K562 (cell line): ENCODE measurements around the gene ZKSCAN3. TPM values are rescaled to one million over a fixed set of nuclear protein-coding genes. Genes with fewer than 3 reads are reported as not detected.

ENCODE experiments used
- ARID3A ChIP-seq: IDR thresholded peaks from 2 replicates; pipeline ENCODE4 v1.6.1; 2012; ENCODE audit warnings: low read depth, low read length, improper control_type of control experiment, borderline replicate concordance
- BRD9 ChIP-seq: fragments of 450-650 bp; IDR thresholded peaks from 2 replicates; pipeline ENCODE4 v1.6.1; 2018; ENCODE audit warnings: low read depth; ENCODE audit not compliant: partially characterized antibody
- CLOCK ChIP-seq: fragments of 250-450 bp; sonication (Bioruptor Pico); IDR thresholded peaks from 2 replicates; pipeline ENCODE4 v1.4.0; 2020; ENCODE audit warnings: mild to moderate bottlenecking, moderate library complexity, borderline replicate concordance
- E2F3 ChIP-seq: fragments of 250-450 bp; sonication (Bioruptor Pico); IDR thresholded peaks from 2 replicates; pipeline ENCODE4 v1.4.0; 2020; ENCODE audit warnings: mild to moderate bottlenecking
- HINFP ChIP-seq: fragments of 450-650 bp; conservative IDR thresholded peaks from 2 replicates; pipeline ENCODE4 v1.6.1; 2016; ENCODE audit warnings: missing genetic modification characterization, low read depth, mild to moderate bottlenecking, control low read depth, missing compliant biosample characterization
- HLTF ChIP-seq: fragments of 450-650 bp; IDR thresholded peaks from 2 replicates; pipeline ENCODE4 v1.6.1; 2016
- HNRNPUL1 ChIP-seq: fragments of 200-400 bp; formaldehyde crosslinking; IDR thresholded peaks from 2 replicates; pipeline ENCODE4 v1.6.1; 2017; ENCODE audit warnings: low read length
- MBD2 ChIP-seq: sonication (generic); IDR thresholded peaks from 2 replicates; pipeline ENCODE4 v1.6.1; 2016; ENCODE audit warnings: low read depth, borderline replicate concordance
- NBN ChIP-seq: fragments of 450-650 bp; IDR thresholded peaks from 2 replicates; pipeline ENCODE4 v1.6.1; 2016; ENCODE audit warnings: low read depth, mild to moderate bottlenecking
- NFYB ChIP-seq: IDR thresholded peaks from 2 replicates; pipeline ENCODE4 v1.6.1; 2011; ENCODE audit warnings: mild to moderate bottlenecking, moderate library complexity; ENCODE audit not compliant: insufficient read length; ENCODE audit errors: extremely low read depth
- PHB2 ChIP-seq: fragments of 450-650 bp; IDR thresholded peaks from 2 replicates; pipeline ENCODE4 v1.6.1; 2017; ENCODE audit warnings: low read depth
- PHF21A ChIP-seq: fragments of 450-650 bp; IDR thresholded peaks from 2 replicates; pipeline ENCODE4 v1.6.1; 2017; ENCODE audit warnings: low read depth, borderline replicate concordance
- RAD21 ChIP-seq, 2 experiments: fragments of 250-450 bp in 1 of 2; fragments of 450-650 bp in 1 of 2; sonication (Bioruptor Pico) in 1 of 2; formaldehyde crosslinking in 1 of 2; IDR thresholded peaks in 1 of 2; conservative IDR thresholded peaks in 1 of 2; 2 replicates each; pipeline versions ENCODE4 v1.4.0 to v1.8.0; 2020 to 2022; ENCODE audit warnings: mild to moderate bottlenecking in 2 of 2, moderate library complexity in 1 of 2
- RBBP5 ChIP-seq: fragments of 200-600 bp; sonication (generic); IDR thresholded peaks from 2 replicates; pipeline ENCODE4 v1.6.1; 2012; ENCODE audit warnings: borderline replicate concordance, mild to moderate bottlenecking, low read length, control low read depth, inconsistent platforms; ENCODE audit not compliant: insufficient read depth, poor library complexity, severe bottlenecking
- RFX7 ChIP-seq: fragments of 250-450 bp; sonication (Bioruptor Pico); IDR thresholded peaks from 2 replicates; pipeline ENCODE4 v1.5.1; 2021; ENCODE audit warnings: mild to moderate bottlenecking
- SRSF7 ChIP-seq: fragments of 200-400 bp; formaldehyde crosslinking; optimal IDR thresholded peaks from 2 replicates; pipeline ENCODE3; 2017; ENCODE audit warnings: mild to moderate bottlenecking, low read depth, low read length
- STAT5A ChIP-seq: IDR thresholded peaks from 2 replicates; pipeline ENCODE4 v1.6.1; 2012; ENCODE audit warnings: low read length, inconsistent platforms, borderline replicate concordance
- TCF7 ChIP-seq: sonication (generic); IDR thresholded peaks from 2 replicates; pipeline ENCODE4 v1.6.1; 2016; ENCODE audit warnings: antibody characterized with exemption, borderline replicate concordance
- ZBTB43 ChIP-seq: sonication (generic); formaldehyde crosslinking; IDR thresholded peaks from 2 replicates; pipeline ENCODE4 v1.8.0; 2023; ENCODE audit warnings: mild to moderate bottlenecking, missing genetic modification reagents
- ZNF212 ChIP-seq: fragments of 450-650 bp; formaldehyde crosslinking; IDR thresholded peaks from 2 replicates; pipeline ENCODE4 v1.4.0; 2020; ENCODE audit warnings: mild to moderate bottlenecking
- ZNF274 ChIP-seq: IDR thresholded peaks from 2 replicates; pipeline ENCODE4 v1.6.1; 2011; ENCODE audit warnings: low read depth, mild to moderate bottlenecking, low read length, moderate library complexity, borderline replicate concordance
- ZNF445 ChIP-seq: fragments of 250-450 bp; sonication (Bioruptor Pico); IDR thresholded peaks from 2 replicates; pipeline ENCODE4 v1.4.0; 2020; ENCODE audit warnings: low read depth, mild to moderate bottlenecking, moderate library complexity
- polyA plus RNA-seq, 8 experiments: library from polyadenylated mRNA; depleted of rRNA in 4 of 8; stranded (reverse) in 5 of 8; unstranded in 3 of 8; fragments of >200 nt; fragmentation: Nextera tagmentation in 2 of 8; fragmentation: Illumina TruSeq in 1 of 8; extraction: Ambion mirVana in 2 of 8; extraction: Trizol in 1 of 8; gene quantifications; 2 replicates each; pipeline versions ENCODE4 v1.2.1 to v1.2.3, GENCODE V29; 2011 to 2014; ENCODE audit warnings: inconsistent platforms in 1 of 8, missing spikeins in 1 of 8
- total RNA-seq, 7 experiments: library from RNA; depleted of rRNA in 6 of 7; stranded (reverse); fragments of >200 nt in 6 of 7; fragmentation: Illumina TruSeq in 2 of 7; extraction: Trizol in 2 of 7; gene quantifications; 2 replicates each; pipeline versions ENCODE4 v1.2.1 to v1.2.3, GENCODE V29; 2011 to 2021; ENCODE audit warnings: low replicate concordance in 1 of 7

The ZKSCAN3 gene
- total and polyA plus RNA-seq, 9 of the 15 experiments (the other 6 are each of a cell fraction or from before 2014, with no cell fraction given) = 3.0 to 12.4 (median 10.2) TPM

- peak; percentile 67; the same call in 1 of the 2 replicates for TF ChIP-seq CLOCK (CRISPR knock-in tag)
- no peak for TF ChIP-seq E2F3 (CRISPR knock-in tag)
- TF ChIP-seq ZNF212 (CRISPR knock-in tag) = no peak
- TF ChIP-seq ZBTB43 = no peak
- TF ChIP-seq NFYB = peak; percentile 93
- no peak for TF ChIP-seq RFX7 (CRISPR knock-in tag)
- 0 out of 2 replicates have a peak, but pooled peaks have one; percentile 14 for TF ChIP-seq HINFP (tag)
- TF ChIP-seq RAD21 (CRISPR knock-in tag; conservative IDR thresholded peaks at IDR 0.05 in 1 of 2, IDR thresholded peaks at IDR 0.05 in 1 of 2) = 0 out of 4 replicates have a peak, but pooled peaks of 1 of the 2 experiments have one; percentile 10
- peak; percentile 96 for TF ChIP-seq PHB2
- TF ChIP-seq BRD9 = no peak
- TF ChIP-seq HLTF = 0 out of 2 replicates have a peak, but pooled peaks have one; percentile 44
- TF ChIP-seq SRSF7 = no peak
- TF ChIP-seq MBD2 = peak; percentile 40; the same call in 1 of the 2 replicates
- peak; percentile 97 for TF ChIP-seq STAT5A
- no peak for TF ChIP-seq ZNF445 (CRISPR knock-in tag)
- TF ChIP-seq PHF21A = 0 out of 2 replicates have a peak, but pooled peaks have one; percentile 56
- TF ChIP-seq TCF7 = peak; percentile 87; the same call in 1 of the 2 replicates
- TF ChIP-seq ARID3A = no peak; the same call in 1 of the 2 replicates
- peak; percentile 17 for TF ChIP-seq NBN
- TF ChIP-seq ZNF274 = peak; percentile 66; the same call in 1 of the 2 replicates
- no peak for TF ChIP-seq HNRNPUL1
- TF ChIP-seq RBBP5 = peak; percentile 64
Observed at GRCh38 chr6:28335040-28335563, 14.6 kb upstream of the ZKSCAN3 start (continued).
